A549 (cell line): ENCODE results near the gene ATP2C2. TPM values are rescaled to one million over a fixed set of nuclear protein-coding genes. Genes with fewer than 3 reads are reported as not detected.
A peak's percentile ranks its signal among the peaks of the same experiment; 100 is the strongest.

Experiments used
- ATAC-seq, 2 experiments: fragments of 200-7000 bp in 1 of 2; fragments of >200 bp in 1 of 2; cut with Nextera tagmentation in 1 of 2; cut with Tn5 transposase in 1 of 2; 3 replicates each; pipeline versions ENCODE4 v1.8.0 to v1.9.1; 2018 to 2020; ENCODE audit warnings: mild to moderate bottlenecking in 1 of 2, moderate library complexity in 1 of 2
- CTCF ChIA-PET: fragments of 300-600 bp; sonication (Branson Sonifier 250); formaldehyde crosslinking; extraction: SDS; loops from one replicate; lab custom pipeline; 2021; ENCODE audit warnings: antibody characterized with exemption, inconsistent platforms; lab: Yijun Ruan, JAX
- POLR2A ChIA-PET: fragments of 350-600 bp; formaldehyde crosslinking; extraction: SDS; loops from one replicate; lab custom pipeline; 2021; ENCODE audit warnings: antibody characterized with exemption, inconsistent platforms; lab: Yijun Ruan, JAX
- DNase-seq, 2 experiments: peaks; one replicate each; pipeline versions ENCODE4 v3.0.0 to v3.0.0-alpha.2; 2011 to 2016; ENCODE audit warnings: low read depth in 1 of 2, low spot score in 1 of 2
- FAIRE-seq: peaks from 2 replicates; lab custom pipeline; 2011; peaks lifted over from hg19 to GRCh38; lab: Jason Lieb, UNC
- H3K27ac ChIP-seq, 2 experiments: fragments of >200 bp; sonication (Bioruptor Twin); formaldehyde crosslinking; 3 replicates each; pipeline ENCODE4 v1.5.1; 2016 to 2017
- H3K4me1 ChIP-seq: fragments of >200 bp; sonication (Bioruptor Twin); formaldehyde crosslinking; 3 replicates; pipeline ENCODE4 v1.6.1; 2016
- H3K4me2 ChIP-seq: fragments of >200 bp; sonication (Bioruptor Twin); formaldehyde crosslinking; 3 replicates; pipeline ENCODE4 v1.6.1; 2016
- H3K4me3 ChIP-seq: fragments of >200 bp; sonication (Bioruptor Twin); formaldehyde crosslinking; 3 replicates; pipeline ENCODE4 v1.5.1; 2016
- H3K9me3 ChIP-seq: fragments of >200 bp; sonication (Bioruptor Twin); formaldehyde crosslinking; 3 replicates; pipeline ENCODE4 v1.6.1; 2016
- BHLHE40 ChIP-seq: IDR thresholded peaks from 2 replicates; pipeline ENCODE4 v1.6.1; 2012; ENCODE audit warnings: low read depth, low read length, inconsistent platforms
- CEBPB ChIP-seq, 2 experiments: fragments of >200 bp in 1 of 2; sonication (Bioruptor Twin) in 1 of 2; formaldehyde crosslinking in 1 of 2; IDR thresholded peaks; 2 replicates each; pipeline ENCODE4 v1.6.1; 2012 to 2016
- ESRRA ChIP-seq: fragments of 150-350 bp; IDR thresholded peaks from 2 replicates; pipeline ENCODE4 v1.6.1; 2014; ENCODE audit warnings: mild to moderate bottlenecking, low read length, borderline replicate concordance
- FOSB ChIP-seq: fragments of 250-450 bp; sonication (Bioruptor Pico); IDR thresholded peaks from 2 replicates; pipeline ENCODE4 v1.5.0; 2020; ENCODE audit warnings: mild to moderate bottlenecking, moderate library complexity
- HEYL ChIP-seq: fragments of 250-450 bp; sonication (Bioruptor Pico); IDR thresholded peaks from 2 replicates; pipeline ENCODE4 v1.8.0; 2021; ENCODE audit warnings: mild to moderate bottlenecking, moderate library complexity
- HOXB5 ChIP-seq: fragments of 250-450 bp; sonication (Bioruptor Pico); IDR thresholded peaks from 2 replicates; pipeline ENCODE4 v1.5.0; 2020; ENCODE audit warnings: mild to moderate bottlenecking, moderate library complexity
- JUN ChIP-seq, 2 experiments: fragments of >200 bp; sonication (Bioruptor Twin); formaldehyde crosslinking; IDR thresholded peaks; 2 replicates in 1 of 2; 3 replicates in 1 of 2; pipeline ENCODE4 v1.6.1; 2016 to 2017
- KDM1A ChIP-seq: fragments of 200-600 bp; sonication (generic); IDR thresholded peaks from 2 replicates; pipeline ENCODE4 v1.6.1; 2016; ENCODE audit warnings: low read depth, mild to moderate bottlenecking
- NR3C1 ChIP-seq: fragments of >200 bp; sonication (Bioruptor Twin); formaldehyde crosslinking; IDR thresholded peaks from 3 replicates; pipeline ENCODE4 v1.6.1; 2017
- POLR2A ChIP-seq: IDR thresholded peaks from 2 replicates; pipeline ENCODE4 v1.6.1; 2012; ENCODE audit warnings: mild to moderate bottlenecking, low read length
- RNF2 ChIP-seq: fragments of 200-600 bp; sonication (generic); IDR thresholded peaks from 2 replicates; pipeline ENCODE4 v1.6.1; 2016; ENCODE audit warnings: low read depth, mild to moderate bottlenecking, antibody characterized with exemption, moderate library complexity, borderline replicate concordance
- ZFP36 ChIP-seq: fragments of 450-650 bp; IDR thresholded peaks from 2 replicates; pipeline ENCODE4 v1.6.1; 2014; ENCODE audit warnings: borderline replicate concordance; ENCODE audit not compliant: partially characterized antibody
- ZSCAN20 ChIP-seq: fragments of 250-450 bp; sonication (Bioruptor Pico); IDR thresholded peaks from 2 replicates; pipeline ENCODE4 v1.8.0; 2022; ENCODE audit warnings: mild to moderate bottlenecking, moderate library complexity
- WGBS: methylation state at CpG from one replicate; pipeline ENCODE4 v1.1.6; 2017; ENCODE audit errors: missing lambda C conversion rate; 5-methylcytosine and 5-hydroxymethylcytosine counted together
- polyA plus RNA-seq, 4 experiments: library from polyadenylated mRNA; depleted of rRNA in 3 of 4; stranded (reverse); fragments of >200 nt; fragmentation: RNase III in 1 of 4; extraction: RNeasy Plus Mini Kit Qiagen cat#74134 plus additional on column Dnase treatment in 1 of 4; gene quantifications; 2 replicates in 3 of 4; 3 replicates in 1 of 4; pipeline ENCODE4 v1.2.3, GENCODE V29; 2011 to 2017
- TF ChIP-seq, protein P1 (sequence below): IDR thresholded peaks from 2 replicates; pipeline ENCODE4 v1.6.1; 2012; ENCODE audit warnings: low read depth, borderline replicate concordance
- TF ChIP-seq, protein P2 (sequence below): fragments of >200 bp; sonication (Bioruptor Twin); formaldehyde crosslinking; IDR thresholded peaks from 3 replicates; pipeline ENCODE4 v1.5.1; 2016

Gene ATP2C2
- polyA plus RNA-seq, 2 of the 4 experiments (the other 2 are of a cell fraction), result 0.14 to 0.17 TPM

DNA sequence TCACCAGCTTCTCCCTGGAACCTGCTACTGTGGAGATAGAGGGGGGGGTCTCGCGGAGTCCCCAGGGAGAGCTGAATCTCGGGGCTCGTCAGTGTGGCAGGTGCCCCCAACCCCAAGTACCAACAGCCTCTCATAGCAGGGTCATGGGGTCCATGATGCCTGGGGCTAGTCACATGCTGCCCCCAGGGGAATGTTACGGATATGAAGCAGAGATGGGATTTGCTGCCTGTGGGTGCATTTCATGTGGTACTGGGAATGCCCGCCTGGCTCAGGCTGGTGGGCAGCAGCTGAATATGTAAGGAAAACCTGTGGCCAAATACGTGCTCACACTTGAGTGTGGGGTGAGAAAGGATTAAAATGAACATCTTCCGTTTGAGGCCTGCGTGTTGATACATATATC, 86.7 kb downstream of the ATP2C2 start:
- Histone ChIP-seq H3K9me3 (no peaks in the 10 kb centered on the region), H3K4me3 (no peak overlapping the region), H3K27ac (no peak overlapping the region), H3K4me1 (no peaks in the 10 kb centered on the region), H3K4me2 (no peak overlapping the region)
- no peak for DNase-seq
- ATAC-seq, result 0 out of 6 replicates have a peak, but pooled peaks of 1 of the 2 experiments have one; percentile 39
- ChIA-PET POLR2A (no interaction called here), CTCF (interaction anchor here (4.0 kb wide), 1 partner anchor 178 kb away, joined by 12 read pairs; no protein-coding TSS in a partner anchor)
- 96% methylated on average over 9 of the region's 9 CpGs for WGBS
- TF ChIP-seq RNF2 (no peak), KDM1A (no peak), FOSB (CRISPR knock-in tag) (no peak), BHLHE40 (no peak), HEYL (CRISPR knock-in tag) (no peak), JUN (IDR thresholded peaks at IDR 0.05) (no peak), CEBPB (IDR thresholded peaks at IDR 0.05) (no peak)
- TF ChIP-seq, protein P1, sequence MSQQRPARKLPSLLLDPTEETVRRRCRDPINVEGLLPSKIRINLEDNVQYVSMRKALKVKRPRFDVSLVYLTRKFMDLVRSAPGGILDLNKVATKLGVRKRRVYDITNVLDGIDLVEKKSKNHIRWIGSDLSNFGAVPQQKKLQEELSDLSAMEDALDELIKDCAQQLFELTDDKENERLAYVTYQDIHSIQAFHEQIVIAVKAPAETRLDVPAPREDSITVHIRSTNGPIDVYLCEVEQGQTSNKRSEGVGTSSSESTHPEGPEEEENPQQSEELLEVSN, result no peak
- TF ChIP-seq, protein P2, sequence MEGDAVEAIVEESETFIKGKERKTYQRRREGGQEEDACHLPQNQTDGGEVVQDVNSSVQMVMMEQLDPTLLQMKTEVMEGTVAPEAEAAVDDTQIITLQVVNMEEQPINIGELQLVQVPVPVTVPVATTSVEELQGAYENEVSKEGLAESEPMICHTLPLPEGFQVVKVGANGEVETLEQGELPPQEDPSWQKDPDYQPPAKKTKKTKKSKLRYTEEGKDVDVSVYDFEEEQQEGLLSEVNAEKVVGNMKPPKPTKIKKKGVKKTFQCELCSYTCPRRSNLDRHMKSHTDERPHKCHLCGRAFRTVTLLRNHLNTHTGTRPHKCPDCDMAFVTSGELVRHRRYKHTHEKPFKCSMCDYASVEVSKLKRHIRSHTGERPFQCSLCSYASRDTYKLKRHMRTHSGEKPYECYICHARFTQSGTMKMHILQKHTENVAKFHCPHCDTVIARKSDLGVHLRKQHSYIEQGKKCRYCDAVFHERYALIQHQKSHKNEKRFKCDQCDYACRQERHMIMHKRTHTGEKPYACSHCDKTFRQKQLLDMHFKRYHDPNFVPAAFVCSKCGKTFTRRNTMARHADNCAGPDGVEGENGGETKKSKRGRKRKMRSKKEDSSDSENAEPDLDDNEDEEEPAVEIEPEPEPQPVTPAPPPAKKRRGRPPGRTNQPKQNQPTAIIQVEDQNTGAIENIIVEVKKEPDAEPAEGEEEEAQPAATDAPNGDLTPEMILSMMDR, result no peak
- FAIRE-seq, result no peak

DNA sequence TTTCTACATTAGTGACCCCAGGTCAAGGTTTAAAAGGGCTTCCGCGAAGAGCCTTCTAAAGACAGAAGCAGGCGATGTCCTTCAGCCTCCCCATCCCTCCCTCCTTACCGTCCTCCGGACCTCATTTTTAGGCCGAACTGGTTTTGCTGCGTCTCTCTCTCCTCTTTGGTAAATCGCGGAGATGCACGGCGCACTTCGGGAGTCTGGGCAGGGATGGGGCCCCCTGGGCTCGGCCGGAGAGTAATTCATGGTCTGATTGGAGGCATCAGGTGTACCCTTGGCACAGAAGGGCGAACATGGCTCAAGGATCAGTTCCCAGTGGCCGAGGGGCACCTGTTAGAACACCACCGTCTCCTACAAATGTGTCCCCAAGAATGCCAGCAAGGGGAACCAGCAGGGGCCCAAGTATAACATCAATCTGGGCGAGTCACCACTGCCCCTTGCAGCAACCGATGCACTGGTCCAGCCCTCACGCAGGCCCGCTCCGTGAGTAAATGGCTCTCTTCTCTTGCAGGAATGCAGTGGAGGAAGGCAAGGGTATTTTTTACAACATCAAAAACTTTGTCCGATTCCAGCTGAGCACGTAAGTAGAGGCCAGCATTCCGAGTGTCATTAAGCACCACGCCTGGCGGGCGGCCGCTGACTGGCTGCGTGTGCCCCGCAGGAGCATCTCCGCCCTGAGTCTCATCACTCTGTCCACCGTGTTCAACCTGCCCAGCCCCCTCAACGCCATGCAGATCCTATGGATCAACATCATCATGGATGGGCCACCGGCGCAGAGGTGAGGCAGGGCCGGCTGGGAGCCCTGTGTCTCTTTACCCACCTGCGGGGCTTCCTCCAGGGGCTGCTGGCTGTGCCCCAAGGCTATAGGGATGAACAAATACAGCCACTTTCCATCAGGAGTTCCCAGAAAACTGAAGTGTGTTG, 90.5 kb downstream of the ATP2C2 start:
- Histone ChIP-seq H3K4me2 (no peak overlapping the region), H3K27ac (no peak overlapping the region), H3K4me3 (no peak overlapping the region), H3K4me1 (no peaks in the 10 kb centered on the region), H3K9me3 (no peaks in the 10 kb centered on the region)
- TF ChIP-seq ESRRA (no peak), KDM1A (no peak)
- ChIA-PET POLR2A (no interaction called here), CTCF (no interaction called here)
- FAIRE-seq, result no peak
- ATAC-seq, result no peak
- no peak for DNase-seq
- 97% methylated on average over 38 of the region's 38 CpGs for WGBS

DNA sequence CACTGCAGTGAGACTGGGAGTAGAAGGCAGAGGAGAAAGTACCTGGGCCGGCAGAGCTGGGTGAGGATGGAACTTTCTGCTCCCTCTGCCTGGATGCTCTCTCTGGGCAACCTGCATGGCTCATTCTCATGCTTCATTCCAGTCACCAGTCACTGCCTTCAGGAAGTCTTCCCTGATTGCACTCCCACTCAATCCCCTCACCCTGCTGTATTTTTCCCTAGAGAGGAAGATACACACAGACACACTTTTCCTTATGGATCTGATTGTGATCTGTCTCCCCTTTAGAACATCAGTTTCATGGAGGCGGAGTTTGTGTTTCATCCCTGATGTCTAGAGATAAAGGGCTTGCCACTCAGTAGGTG, 91.2 kb downstream of the ATP2C2 start:
- DNase-seq, result no peak
- ChIA-PET POLR2A (no interaction called here), CTCF (no interaction called here)
- no peak for FAIRE-seq
- WGBS, result 88% methylated on average over 2 of the region's 2 CpGs
- Histone ChIP-seq H3K4me2 (no peak overlapping the region), H3K4me1 (no peaks in the 10 kb centered on the region), H3K4me3 (no peak overlapping the region), H3K27ac (no peak overlapping the region), H3K9me3 (no peaks in the 10 kb centered on the region)
- no peak for TF ChIP-seq JUN (IDR thresholded peaks at IDR 0.05)
- peak; percentile 41 for TF ChIP-seq ZFP36
- ATAC-seq, result no peak

DNA sequence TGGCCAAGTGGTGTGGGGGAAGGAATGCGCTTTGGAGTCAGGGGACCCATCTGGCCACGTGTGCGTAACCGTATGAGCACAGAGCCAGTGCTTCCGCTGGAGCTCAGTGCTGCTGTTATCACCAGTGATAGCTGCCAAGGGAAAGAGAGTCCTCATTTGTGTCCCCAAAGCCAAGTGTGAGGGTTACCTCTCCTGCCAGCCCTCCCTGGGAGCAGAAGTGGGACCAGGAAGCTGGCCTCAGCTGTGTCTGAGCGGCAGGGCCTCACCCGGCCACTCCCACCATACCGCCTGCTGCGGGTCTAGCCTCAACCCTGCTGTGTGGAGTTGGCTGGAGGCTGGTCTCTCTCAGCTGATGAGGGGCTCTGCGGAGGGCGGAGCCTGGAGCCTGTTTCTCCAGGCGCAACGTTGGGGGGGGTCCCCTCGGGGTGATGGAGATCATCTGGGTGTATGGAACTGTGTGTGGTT, 91.6 kb downstream of the ATP2C2 start:
- Histone ChIP-seq H3K27ac (no peak overlapping the region), H3K4me3 (no peak overlapping the region), H3K4me1 (no peaks in the 10 kb centered on the region), H3K4me2 (no peak overlapping the region)
- 92% methylated on average over 5 of the region's 14 CpGs for WGBS
- CTCF ChIA-PET, result interaction anchor here (1.0 to 2.8 kb wide), 2 partner anchors 24 to 183 kb away, joined by 3 to 13 read pairs; no protein-coding TSS in a partner anchor
- TF ChIP-seq ZSCAN20 (CRISPR knock-in tag), result no peak
- no peak for TF ChIP-seq HOXB5 (CRISPR knock-in tag)
- no peak for TF ChIP-seq NR3C1
- no peak for TF ChIP-seq RNF2
- TF ChIP-seq POLR2A, result no peak
- TF ChIP-seq BHLHE40, result no peak
- TF ChIP-seq JUN (IDR thresholded peaks at IDR 0.05), result no peak
- TF ChIP-seq, all 56 proteins: peak for 0
- ATAC-seq, result peak in 1 of 2 experiments; percentile 21; a peak in 3 of 6 replicates
- H3K9me3 ChIP-seq, result no peaks in the 10 kb centered on the region
- DNase-seq, result no peak
- FAIRE-seq, result no peak
- POLR2A ChIA-PET, result no interaction called here
